HG02884 (cell line): ENCODE data around the gene STAT1.

ENCODE experiments used
- ATAC-seq: cut with Tn5 transposase; IDR thresholded peaks from one replicate; pipeline ENCODE4 v1.9.1; 2021; ENCODE audit warnings: mild to moderate bottlenecking, moderate library complexity; ENCODE audit not compliant: unreplicated experiment

STAT1 gene

DNA sequence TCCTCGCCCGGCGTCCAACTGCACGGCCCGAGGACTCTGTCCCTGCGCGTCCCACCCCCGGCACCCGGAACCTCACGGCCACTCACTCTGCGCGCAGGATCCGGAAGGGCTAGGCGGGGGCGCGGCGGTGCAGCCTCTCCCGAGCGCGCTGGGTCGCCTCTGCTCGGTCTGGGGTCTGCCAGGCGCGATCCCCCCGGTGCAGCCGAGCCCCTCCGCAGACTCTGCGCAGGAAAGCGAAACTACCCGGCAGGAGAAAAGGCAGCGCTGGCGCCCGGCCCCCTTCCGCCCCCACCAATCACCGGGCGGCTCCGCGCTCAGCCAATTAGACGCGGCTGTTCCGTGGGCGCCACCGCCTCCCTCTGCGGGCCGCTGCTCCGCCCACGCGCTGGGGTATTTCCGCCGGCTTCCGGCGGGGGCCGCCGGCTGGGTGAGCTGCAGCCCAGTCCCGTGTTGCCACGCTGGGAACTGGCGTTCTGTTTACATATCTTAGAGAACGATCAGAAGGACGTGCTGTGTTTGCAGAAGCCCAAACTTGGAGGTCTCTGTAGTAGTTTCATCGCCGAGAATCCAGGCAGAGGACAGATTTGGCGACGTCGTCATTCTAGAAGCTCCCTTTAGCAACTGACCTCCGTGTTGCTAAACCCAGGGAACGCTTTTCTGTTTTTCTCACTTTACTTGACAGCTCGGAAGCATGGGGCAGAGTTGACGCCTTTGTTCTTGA, at the start of gene STAT1:
TSS of gene STAT1 (minus strand) at position 240 of the 721 bp plus-strand sequence. CDS start 4,168 bp downstream, outside the sequence.
- peak; percentile 81 for ATAC-seq

DNA sequence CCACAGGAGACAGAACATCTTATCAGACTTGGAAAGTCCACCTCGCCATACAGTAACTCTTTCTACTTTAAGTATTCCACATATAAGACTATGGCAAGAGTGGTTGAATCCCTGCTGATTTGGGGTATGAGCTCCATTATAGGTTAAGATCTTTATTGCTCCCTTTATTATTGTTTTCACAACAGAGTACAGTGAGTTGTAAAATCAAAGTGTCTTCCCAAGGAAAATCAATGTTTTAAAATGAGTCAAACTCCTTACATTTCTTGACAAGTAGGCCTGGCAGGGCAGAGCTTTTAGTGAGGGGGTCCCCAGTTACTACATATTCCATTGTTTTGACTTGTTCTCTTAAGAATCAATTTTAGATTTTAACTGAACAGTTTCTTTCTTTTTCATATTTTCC, 49.6 kb upstream of the STAT1 start:
- ATAC-seq = no peak

DNA sequence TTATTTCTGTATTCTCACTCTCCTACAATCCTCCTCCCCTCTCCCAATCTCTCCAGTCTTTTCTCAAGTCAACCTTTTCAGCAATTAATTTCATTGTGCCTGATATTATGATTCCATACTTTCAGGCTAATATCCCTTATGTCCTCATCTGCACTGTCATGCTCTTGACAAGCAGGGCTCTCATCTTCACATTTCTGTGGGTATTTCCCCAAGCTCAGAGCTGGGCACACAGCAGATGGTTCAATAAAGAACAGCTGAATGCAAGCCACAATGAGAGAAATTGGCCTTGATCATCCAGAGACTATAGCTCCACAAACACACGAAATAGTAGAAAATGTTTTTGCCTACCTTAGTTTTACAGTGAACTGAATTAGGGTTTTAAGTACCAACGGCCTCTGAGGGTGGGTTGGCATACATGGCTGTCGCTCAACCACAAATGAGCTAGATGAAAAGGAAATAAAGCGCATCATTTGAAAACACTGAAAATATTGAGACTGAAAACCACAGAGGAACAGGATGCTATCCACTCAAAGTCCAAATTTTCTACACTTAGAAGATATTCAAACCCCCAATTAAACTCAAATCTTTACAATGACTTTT, 47.5 kb upstream of the STAT1 start:
- ATAC-seq = no peak

DNA sequence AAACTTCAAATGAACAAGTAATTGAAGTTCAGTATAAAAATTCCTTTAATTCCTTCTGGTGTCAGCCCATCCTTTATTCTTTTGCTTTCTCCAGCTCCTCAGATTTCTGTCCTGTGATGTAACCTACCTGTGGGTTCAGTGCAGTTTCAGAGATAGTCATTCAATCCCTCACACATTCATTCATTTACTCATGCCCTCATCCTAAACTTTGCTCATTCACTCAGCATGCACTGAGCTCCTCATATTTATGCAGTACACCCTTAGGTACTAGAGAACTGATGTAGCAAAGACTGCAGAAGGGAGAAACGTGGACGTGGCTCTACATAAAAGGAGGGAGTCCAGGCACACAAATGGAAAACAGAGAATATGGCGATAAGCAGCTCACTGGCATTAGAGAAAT, 45.3 kb upstream of the STAT1 start:
- ATAC-seq = no peak

DNA sequence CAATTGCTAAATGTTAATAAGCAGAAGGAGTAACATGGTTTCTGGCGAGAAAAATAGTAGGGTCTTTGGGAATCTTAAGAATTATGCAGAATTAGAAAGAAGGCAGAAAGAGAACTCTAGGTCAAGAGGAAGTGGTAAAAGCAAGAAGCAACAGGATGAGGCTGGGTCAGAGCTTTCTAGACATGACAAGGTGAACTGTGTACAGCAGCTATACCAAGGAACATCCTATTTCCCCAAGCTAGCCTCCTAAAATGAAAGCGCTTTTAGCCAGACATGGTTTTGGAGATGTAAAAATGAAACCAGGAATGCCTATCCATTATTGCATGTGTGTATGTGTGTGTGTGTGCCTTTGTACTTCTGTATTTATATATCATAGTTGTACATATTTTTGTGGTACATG, 42.3 kb upstream of the STAT1 start:
- no peak for ATAC-seq

DNA sequence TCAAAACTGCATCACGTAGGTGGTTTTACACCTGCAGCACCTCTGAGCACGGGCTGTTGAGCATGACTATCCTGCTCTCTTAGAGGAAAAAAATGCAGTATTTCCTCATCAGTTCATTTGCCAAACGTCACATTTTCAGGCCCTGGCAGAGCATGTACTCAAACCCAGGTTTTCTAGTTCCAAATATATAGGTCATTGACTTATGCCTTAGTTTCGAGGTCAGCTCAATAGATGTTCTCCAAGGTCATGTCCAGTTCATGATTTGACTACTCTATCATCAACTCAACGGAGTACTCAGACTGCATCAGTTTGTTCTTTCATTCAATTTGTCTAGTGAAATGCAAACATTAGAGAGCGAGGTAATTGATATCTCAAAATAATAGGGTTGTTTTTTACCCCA, 39.3 kb upstream of the STAT1 start:
- no peak for ATAC-seq

DNA sequence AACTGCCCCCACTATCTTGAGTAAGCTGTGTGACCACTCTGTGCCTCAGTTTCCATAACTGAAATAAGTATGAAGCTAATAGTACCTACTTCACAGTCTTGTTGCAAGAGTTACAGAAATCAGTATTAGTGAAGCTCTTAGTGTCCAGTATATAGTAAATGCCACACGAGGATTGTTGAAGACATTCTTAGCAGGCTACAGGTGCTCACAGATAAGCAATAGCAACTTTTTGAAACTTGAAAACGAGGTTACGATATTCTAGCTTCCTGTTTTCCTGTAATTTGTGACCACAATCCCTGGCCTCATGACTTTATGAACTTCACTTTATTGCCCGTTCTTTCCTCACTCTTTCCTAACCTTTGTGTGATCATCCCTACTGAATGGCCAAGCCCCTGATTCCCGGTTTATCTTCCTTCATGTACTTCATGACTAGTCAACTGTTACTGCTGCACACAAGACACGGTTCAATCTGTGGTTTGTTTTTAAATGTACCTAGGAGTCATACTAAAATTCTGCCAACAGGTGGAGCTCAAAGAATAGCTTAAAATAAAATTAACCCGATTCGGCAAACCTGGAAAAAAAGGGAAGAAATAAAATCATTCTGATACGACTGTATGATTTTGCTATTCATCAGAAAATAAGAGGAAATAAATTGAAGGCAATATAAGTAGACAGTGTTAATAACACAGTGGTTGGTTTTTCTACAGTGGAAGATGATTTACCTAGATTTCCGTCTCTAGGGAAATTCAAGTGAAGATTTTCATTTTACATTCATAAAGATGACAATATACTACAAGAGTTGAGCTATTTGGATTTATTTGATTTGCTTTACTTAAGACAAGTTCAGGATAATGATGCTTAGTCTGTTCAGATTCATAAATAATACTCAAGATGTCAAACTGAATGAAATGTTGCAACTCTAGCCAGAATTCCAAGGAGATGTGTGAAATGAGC, 38.1 kb upstream of the STAT1 start:
- no peak for ATAC-seq

DNA sequence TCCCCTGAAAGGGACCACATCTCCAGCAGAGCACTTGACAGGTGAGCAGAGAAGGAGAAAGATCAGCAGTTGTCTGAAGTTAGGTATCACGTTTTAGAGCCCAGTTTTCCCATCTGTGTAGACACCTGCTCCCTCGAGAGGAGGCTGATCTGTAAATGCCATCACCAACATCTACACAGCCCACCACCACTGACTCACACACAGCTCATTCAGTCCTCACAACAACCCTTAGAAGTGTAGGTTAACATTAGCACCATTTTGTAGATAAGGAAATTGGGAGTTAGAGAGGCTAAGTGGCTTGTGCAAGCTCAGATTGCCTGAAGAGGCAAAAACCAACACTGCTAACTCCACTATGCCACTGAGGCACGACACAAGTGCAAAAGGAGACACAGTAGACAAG, 37.2 kb upstream of the STAT1 start:
- ATAC-seq = no peak

DNA sequence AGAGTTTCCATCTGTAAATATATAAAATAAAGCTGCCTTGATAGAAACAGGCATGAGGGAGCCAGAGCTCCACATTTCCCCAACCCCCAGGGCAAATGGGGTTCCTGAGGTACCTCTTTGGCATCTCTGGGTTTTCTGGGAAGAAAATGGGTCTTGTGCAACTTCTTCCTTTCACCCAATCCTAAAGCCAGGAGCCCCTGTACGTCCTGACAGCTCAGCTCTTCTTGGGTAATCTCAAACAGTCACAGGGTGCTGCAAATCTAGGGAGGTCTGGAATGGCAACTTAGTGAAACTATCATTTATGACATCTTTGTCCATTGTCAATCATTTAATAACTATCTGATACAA, 36.6 kb upstream of the STAT1 start:
- no peak for ATAC-seq

DNA sequence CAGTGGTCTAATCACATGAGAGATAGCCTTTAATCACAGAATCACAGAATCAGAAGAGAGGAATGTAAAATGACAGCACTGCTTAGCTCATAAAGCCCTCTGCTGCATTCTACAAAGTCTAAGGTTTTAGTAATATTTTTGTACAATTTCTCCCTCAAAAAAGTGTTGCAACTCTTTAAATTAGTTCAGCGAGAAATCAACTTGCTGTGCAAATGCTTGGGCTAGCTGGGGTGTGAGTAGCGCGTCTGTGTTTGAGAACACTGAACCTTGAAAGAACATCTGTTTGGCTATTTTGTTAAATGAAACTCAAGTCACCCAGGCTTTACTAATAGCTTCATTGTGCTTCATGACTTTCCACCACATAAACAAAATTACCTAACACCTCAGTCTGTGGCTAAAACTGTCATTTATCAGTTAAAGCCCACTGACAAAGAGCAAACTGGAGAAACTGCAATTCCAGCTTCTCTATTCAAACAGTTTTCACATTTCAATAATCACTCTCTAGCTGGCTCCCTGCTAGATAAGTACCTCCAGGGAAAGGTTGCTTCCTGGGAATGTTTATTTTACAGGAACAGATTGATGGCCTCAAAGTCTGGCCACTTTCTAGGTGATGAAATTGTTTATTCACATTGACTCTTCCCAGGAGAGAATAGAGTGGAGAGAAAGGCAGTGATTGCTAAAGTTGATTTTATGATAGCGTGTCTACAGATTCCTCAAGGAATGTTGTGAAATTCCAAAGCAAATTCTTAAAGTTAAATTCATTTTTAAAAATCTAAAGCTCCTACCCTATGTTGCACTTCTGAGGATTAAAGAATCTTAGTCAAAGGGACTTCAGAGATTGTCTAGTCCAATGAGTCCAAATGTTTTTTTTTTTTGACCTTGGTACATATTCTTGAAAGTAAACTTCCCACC, 36.0 kb upstream of the STAT1 start:
- ATAC-seq = no peak

DNA sequence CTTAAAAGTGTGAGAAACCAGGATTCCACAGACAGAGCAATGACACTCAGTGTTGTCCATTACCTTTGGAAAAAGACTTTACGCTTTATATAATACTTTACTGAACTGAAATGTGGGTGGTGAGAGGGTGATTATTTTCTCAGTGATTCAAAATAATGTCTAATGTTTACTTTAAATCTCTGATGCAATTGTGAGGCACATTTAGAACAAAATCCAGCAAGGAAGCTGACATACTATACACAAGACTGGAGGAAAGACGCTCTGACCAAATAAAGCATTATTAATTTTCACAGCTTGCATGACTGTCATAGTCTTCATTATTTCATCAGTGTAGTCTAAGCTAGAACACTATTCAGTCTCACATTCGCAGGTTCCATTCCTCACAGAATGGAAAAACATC, 34.1 kb upstream of the STAT1 start:
- no peak for ATAC-seq

DNA sequence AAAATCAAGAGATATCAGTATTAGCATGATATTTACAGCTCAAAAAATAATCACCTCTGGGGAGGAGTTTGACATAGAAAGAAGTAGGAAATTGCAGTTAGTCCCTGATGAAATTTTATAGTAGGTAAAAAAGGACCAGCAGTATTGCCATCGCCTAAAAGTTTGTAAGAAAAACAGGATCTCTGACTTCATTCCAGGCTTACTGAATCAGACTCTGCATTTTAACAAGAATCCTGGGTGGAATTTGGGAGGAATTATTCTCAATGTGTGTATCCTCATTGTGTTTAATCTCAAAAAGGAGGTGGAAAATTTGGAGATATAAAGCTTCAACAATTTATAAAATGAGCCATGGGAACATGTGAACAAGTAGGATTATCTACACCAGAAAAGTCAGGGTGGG, 31.2 kb upstream of the STAT1 start:
- no peak for ATAC-seq

DNA sequence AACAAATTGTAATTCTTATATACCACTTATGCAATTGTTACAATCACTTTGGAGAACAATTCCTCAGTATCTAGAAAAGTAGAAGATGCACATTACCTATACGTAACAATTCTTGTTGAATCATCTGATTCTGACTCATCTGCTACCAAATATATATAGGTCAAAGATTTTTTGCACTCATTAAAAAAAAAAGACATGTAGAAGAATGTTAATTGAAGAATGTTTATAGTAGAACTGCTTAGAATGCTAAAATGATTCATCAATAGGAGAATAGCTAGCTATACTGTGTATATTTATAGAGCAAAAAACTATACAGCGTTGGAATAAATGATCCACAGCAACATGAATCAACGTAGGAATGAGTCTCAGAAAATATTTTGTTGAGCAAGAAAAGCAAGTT, 29.5 kb upstream of the STAT1 start:
- no peak for ATAC-seq

DNA sequence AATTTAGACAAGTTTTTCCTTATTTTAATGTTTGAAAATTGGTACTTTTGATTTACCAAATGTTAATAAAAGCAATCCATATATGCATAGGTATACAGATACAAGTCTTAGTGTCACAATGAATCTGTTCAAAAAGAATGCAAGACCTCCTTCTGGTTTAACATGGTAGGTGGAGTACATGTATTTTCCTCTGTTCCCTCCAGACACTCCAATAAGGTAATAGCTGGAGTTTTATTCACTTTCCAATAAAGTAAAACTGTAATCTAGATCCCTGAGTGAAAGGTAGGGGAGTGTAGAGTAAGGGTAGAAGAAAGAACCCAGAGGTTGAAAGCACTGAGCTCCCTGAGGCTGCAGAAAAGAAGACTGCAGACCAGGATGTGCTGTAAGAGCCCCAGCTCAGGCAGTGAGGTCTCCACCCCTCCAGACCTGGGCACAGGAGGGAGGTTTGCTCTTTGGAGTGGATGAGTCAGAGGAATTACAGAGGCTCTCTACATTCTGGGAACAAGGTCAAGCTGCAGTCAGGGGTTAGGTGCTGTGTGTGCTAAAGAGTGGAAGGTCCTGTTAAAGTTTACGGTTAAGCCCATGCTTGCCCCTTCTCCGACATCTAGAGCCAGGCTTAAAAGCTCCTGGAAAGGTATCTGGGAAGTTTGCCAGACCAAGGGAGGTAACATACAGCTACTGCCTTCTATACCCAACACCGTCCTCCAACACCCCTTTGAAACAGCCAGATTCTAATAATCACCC, 27.6 kb upstream of the STAT1 start:
- no peak for ATAC-seq

DNA sequence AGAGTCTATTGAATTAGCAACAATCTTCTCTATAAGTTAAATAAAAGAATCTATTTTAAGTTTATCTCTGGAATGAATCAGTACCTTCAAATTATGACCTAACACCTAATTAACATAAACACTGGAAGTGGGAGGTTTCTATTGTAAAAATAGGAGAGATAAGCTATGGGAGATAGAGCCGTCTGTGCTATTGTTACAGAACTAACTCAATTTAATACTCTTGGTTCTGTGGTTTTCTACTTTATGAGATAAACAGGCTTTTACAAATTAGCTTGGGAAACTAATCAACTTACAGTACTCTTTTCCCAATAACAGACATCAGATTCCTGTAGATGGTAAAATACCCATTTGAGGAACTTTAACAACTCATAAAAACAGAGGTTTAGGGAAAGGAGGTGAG, 25.6 kb upstream of the STAT1 start:
- no peak for ATAC-seq

DNA sequence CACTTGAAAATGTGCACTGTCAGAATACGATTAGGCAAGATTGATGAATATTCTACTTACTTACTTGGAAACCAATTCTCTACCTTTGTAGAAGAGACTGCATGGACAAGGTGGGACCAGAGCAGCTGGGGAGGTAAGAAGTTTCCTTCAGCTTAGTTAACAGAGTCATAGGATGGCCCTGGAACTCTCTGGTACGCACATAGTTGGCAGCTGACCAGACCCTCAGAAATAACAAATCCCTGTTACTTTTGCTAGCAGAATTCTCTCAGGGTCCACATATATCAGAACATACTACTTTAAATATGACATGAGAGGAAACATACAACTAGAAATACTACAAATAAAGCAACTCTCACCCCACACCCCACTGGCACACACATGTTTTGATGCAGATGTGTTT, 24.8 kb upstream of the STAT1 start:
- ATAC-seq = no peak

DNA sequence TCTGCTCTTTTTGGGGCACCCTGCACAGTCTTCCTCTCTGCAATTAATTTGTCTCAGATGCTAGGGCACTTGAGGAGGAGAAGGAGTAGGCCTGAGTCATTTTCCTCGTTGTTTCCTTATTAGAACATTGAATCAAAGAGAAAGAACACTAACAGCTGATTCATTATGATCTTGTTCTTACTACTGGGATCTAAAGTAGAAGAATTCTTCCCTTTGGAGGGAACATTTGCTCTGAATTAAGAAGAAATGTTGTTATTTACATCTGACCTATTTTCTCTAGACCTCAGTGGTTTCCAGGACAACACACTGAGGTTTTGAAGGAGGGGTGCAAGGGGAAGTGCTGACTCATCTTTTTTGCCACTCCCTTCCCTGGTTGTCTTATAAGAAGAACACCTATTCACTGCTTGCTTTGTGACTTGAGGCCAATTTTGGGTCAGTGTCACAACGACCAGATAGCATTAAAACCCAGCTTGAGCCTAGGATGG, 24.3 kb upstream of the STAT1 start:
- ATAC-seq = no peak

DNA sequence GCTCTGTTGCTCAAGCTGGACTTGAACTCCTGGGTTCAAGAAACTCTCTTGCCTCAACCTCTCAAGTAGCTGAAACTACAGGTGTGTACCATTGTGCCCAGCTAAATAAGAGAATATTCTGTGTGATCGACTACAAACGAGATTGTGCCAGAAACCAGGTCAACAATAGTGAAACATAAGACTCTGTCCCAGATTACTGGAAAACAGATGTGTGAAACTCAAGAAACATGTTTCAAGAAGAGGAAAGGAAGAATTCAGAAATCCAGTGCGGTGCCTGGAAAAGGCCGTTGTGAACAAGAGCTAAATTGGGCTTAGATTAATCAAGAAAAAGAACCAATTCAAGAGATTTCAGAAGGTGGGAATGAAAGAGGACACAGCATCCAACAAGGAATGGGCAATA, 23.4 kb upstream of the STAT1 start:
- ATAC-seq = no peak

DNA sequence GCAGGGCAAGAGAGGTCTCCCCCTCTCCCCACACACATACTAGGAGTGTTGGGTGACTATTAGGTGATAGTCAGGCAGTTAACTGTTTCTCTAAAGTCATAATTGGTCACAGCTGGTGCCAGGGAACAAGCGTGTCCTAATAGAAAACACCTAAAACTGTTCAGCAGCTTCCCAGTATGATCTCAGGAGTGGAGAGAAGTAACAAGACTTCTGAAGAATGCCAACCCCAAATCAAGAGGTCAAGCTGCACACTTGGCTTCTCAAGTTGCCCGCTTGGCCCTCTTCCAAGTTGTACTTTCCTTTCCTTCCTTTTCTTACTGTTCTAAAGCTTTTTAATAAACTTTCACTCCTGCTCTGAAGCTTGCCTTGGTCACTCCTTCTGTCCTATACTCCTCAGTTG, 22.4 kb upstream of the STAT1 start:
- no peak for ATAC-seq
